H9 (cell line): Measurements from ENCODE around the gene DYNC2H1. TPM values are rescaled to one million over a fixed set of nuclear protein-coding genes. Genes with fewer than 3 reads are reported as not detected.

Experiments used
- DNase-seq: peaks from one replicate; pipeline ENCODE4 v3.0.0-alpha.2; 2017
- H2AFZ ChIP-seq: one replicate; pipeline ENCODE4 v1.6.1; 2013; ENCODE audit warnings: mild to moderate bottlenecking, low read length, control low read depth, moderate library complexity
- H2AK5ac ChIP-seq: 2 replicates; pipeline ENCODE4 v1.6.1; 2013; ENCODE audit warnings: low read length, control low read depth, mixed read lengths; ENCODE audit not compliant: insufficient read length
- H2BK120ac ChIP-seq: one replicate; pipeline ENCODE4 v1.6.1; 2013; ENCODE audit warnings: low read depth, mild to moderate bottlenecking, low read length, control low read depth, inconsistent platforms; ENCODE audit not compliant: poor library complexity, severe bottlenecking
- H2BK12ac ChIP-seq: 2 replicates; pipeline ENCODE4 v1.6.1; 2013; ENCODE audit warnings: low read length, control low read depth, mixed read lengths, low read depth; ENCODE audit not compliant: insufficient read length
- H2BK15ac ChIP-seq: 2 replicates; pipeline ENCODE4 v1.6.1; 2013; ENCODE audit warnings: low read depth, low read length, control low read depth
- H2BK20ac ChIP-seq: one replicate; pipeline ENCODE4 v1.6.1; 2013; ENCODE audit warnings: low read depth, mild to moderate bottlenecking, low read length, control low read depth, inconsistent platforms; ENCODE audit not compliant: poor library complexity, severe bottlenecking
- H2BK5ac ChIP-seq: 2 replicates; pipeline ENCODE4 v1.6.1; 2013; ENCODE audit warnings: low read length, control low read depth, mixed read lengths; ENCODE audit not compliant: insufficient read length
- H3K14ac ChIP-seq: 2 replicates; pipeline ENCODE4 v1.6.1; 2013; ENCODE audit warnings: low read length, control low read depth; ENCODE audit not compliant: insufficient read depth
- H3K18ac ChIP-seq: 2 replicates; pipeline ENCODE4 v1.6.1; 2013; ENCODE audit warnings: low read depth, mild to moderate bottlenecking, mixed read lengths, low read length, control low read depth; ENCODE audit not compliant: insufficient read length
- H3K23ac ChIP-seq: 2 replicates; pipeline ENCODE4 v1.6.1; 2013; ENCODE audit warnings: low read length, control low read depth, mixed read lengths, low read depth; ENCODE audit not compliant: insufficient read length
- H3K23me2 ChIP-seq: 2 replicates; pipeline ENCODE4 v1.6.1; 2013; ENCODE audit warnings: low read depth, mild to moderate bottlenecking, mixed read lengths, low read length, control low read depth; ENCODE audit not compliant: insufficient read length, poor library complexity, severe bottlenecking
- H3K27ac ChIP-seq: 2 replicates; pipeline ENCODE4 v1.5.1; 2013; ENCODE audit warnings: low read length, control low read depth, mixed read lengths, low read depth; ENCODE audit not compliant: insufficient read length
- H3K27me3 ChIP-seq: 2 replicates; pipeline ENCODE4 v1.6.1; 2013; ENCODE audit warnings: low read length, control low read depth, inconsistent platforms; ENCODE audit not compliant: insufficient read depth
- H3K4ac ChIP-seq: 2 replicates; pipeline ENCODE4 v1.6.1; 2013; ENCODE audit warnings: low read depth, mild to moderate bottlenecking, control low read depth, inconsistent platforms, low read length, moderate library complexity
- H3K4me1 ChIP-seq: 2 replicates; pipeline ENCODE4 v1.6.1; 2013; ENCODE audit warnings: low read length, control low read depth, inconsistent platforms; ENCODE audit not compliant: insufficient read depth
- H3K4me2 ChIP-seq: 2 replicates; pipeline ENCODE4 v1.6.1; 2013; ENCODE audit warnings: low read length, control low read depth, mixed read lengths; ENCODE audit not compliant: insufficient read length, insufficient read depth
- H3K56ac ChIP-seq: 2 replicates; pipeline ENCODE4 v1.6.1; 2013; ENCODE audit warnings: low read depth, mild to moderate bottlenecking, mixed read lengths, low read length, control low read depth; ENCODE audit not compliant: insufficient read length
- H3K79me1 ChIP-seq: 2 replicates; pipeline ENCODE4 v1.6.1; 2013; ENCODE audit warnings: low read depth, mild to moderate bottlenecking, moderate library complexity, low read length, control low read depth, inconsistent platforms; ENCODE audit not compliant: insufficient read depth, poor library complexity, severe bottlenecking
- H3K79me2 ChIP-seq: 2 replicates; pipeline ENCODE4 v1.6.1; 2013; ENCODE audit warnings: low read length, control low read depth, inconsistent platforms; ENCODE audit not compliant: insufficient read depth
- H3K9ac ChIP-seq: 2 replicates; pipeline ENCODE4 v1.6.1; 2013; ENCODE audit warnings: low read length, control low read depth, mixed read lengths; ENCODE audit not compliant: insufficient read length; ENCODE audit errors: extremely low read depth
- H3K9me3 ChIP-seq: one replicate; pipeline ENCODE4 v1.6.1; 2013; ENCODE audit warnings: low read depth, low read length, inconsistent platforms; ENCODE audit not compliant: control insufficient read depth
- H3T11ph ChIP-seq: one replicate; pipeline ENCODE4 v1.6.1; 2013; ENCODE audit warnings: mild to moderate bottlenecking, low read length, control low read depth, inconsistent platforms
- H4K20me1 ChIP-seq: one replicate; pipeline ENCODE4 v1.6.1; 2013; ENCODE audit not compliant: control insufficient read depth, insufficient read length, insufficient read depth
- H4K5ac ChIP-seq: 2 replicates; pipeline ENCODE4 v1.6.1; 2013; ENCODE audit warnings: low read depth, mild to moderate bottlenecking, mixed read lengths, low read length, control low read depth; ENCODE audit not compliant: insufficient read length
- H4K8ac ChIP-seq: replicated peaks from 2 replicates; pipeline ENCODE4 v1.6.1; 2013; ENCODE audit warnings: low read length, control low read depth, mixed read lengths, low read depth; ENCODE audit not compliant: insufficient read length
- H4K91ac ChIP-seq: 2 replicates; pipeline ENCODE4 v1.6.1; 2013; ENCODE audit warnings: low read depth, mild to moderate bottlenecking, moderate library complexity, mixed read lengths, low read length, control low read depth; ENCODE audit not compliant: insufficient read length
- H3K27ac Mint-ChIP-seq, 3 experiments: 2 replicates in 2 of 3; 3 replicates in 1 of 3; pipeline ENCODE4 v1.8.0; 2020 to 2021; ENCODE audit warnings: mixed read lengths in 3 of 3, mild to moderate bottlenecking in 1 of 3, moderate library complexity in 1 of 3
- H3K27me3 Mint-ChIP-seq: 2 replicates; pipeline ENCODE4 v1.8.0; 2021; ENCODE audit warnings: low read depth, mild to moderate bottlenecking, moderate library complexity, mixed read lengths
- H3K36me3 Mint-ChIP-seq, 3 experiments: 2 replicates in 2 of 3; 3 replicates in 1 of 3; pipeline ENCODE4 v1.8.0; 2020 to 2021; ENCODE audit warnings: low read depth in 3 of 3, mixed read lengths in 3 of 3; ENCODE audit not compliant: insufficient read depth in 1 of 3
- H3K4me1 Mint-ChIP-seq, 2 experiments: 2 replicates each; pipeline ENCODE4 v1.8.0; 2020; ENCODE audit warnings: mixed read lengths in 2 of 2
- H3K4me3 Mint-ChIP-seq, 2 experiments: 2 replicates in 1 of 2; 3 replicates in 1 of 2; pipeline ENCODE4 v1.8.0; 2020 to 2021; ENCODE audit warnings: mild to moderate bottlenecking in 2 of 2, mixed read lengths in 2 of 2, moderate library complexity in 1 of 2
- H3K9me3 Mint-ChIP-seq, 2 experiments: 2 replicates in 1 of 2; 3 replicates in 1 of 2; pipeline ENCODE4 v1.8.0; 2020; ENCODE audit warnings: mild to moderate bottlenecking in 2 of 2, mixed read lengths in 2 of 2, moderate library complexity in 1 of 2
- CTCF ChIP-seq: fragments of 200-600 bp; sonication (generic); conservative IDR thresholded peaks from 3 replicates; pipeline ENCODE4 v1.8.0; 2021; ENCODE audit warnings: antibody characterized with exemption, mild to moderate bottlenecking
- WGBS: extraction: QIAGEN DNeasy Blood & Tissue Kit; methylation state at CpG from one replicate; pipeline ENCODE4 v1.1.7; 2013; ENCODE audit warnings: missing lambda C conversion rate, low lambda C conversion rate, mixed read lengths; ENCODE audit not compliant: insufficient read length; ENCODE audit errors: extremely low coverage; 5-methylcytosine and 5-hydroxymethylcytosine counted together
- total RNA-seq: library from RNA; stranded (reverse); gene quantifications from 2 replicates; pipeline ENCODE4 v1.2.1, GENCODE V29; 2021

The DYNC2H1 gene
- total RNA-seq, 1 experiment from 2014 or later = 13.2 TPM

- Histone ChIP-seq H4K91ac (no peak overlapping the region), H2AFZ (no peak overlapping the region), H3K23me2 (no peaks in the 10 kb centered on the region), H2BK15ac (no peak overlapping the region), H3K4me1 (no peaks in the 10 kb centered on the region), H4K8ac (no peak overlapping the region), H3K27me3 (no peaks in the 10 kb centered on the region), H2BK12ac (no peak overlapping the region), H3K9me3 (no peaks in the 10 kb centered on the region), H3T11ph (no peak overlapping the region), H2AK5ac (no peak overlapping the region), H3K79me1 (no peaks in the 10 kb centered on the region), H3K27ac (no peak overlapping the region), H3K23ac (no peak overlapping the region), H4K20me1 (no peaks in the 10 kb centered on the region), H2BK20ac (no peak overlapping the region), H3K56ac (no peak overlapping the region), H3K18ac (no peak overlapping the region), H3K79me2 (no peaks in the 10 kb centered on the region), H4K5ac (no peak overlapping the region), H3K9ac (no peak overlapping the region), H3K4me2 (no peak overlapping the region), H2BK120ac (no peak overlapping the region), H2BK5ac (no peak overlapping the region), H3K4ac (no peak overlapping the region), H3K14ac (no peak overlapping the region)
- Mint-ChIP-seq H3K4me3 (no peak overlapping the region), H3K4me1 (peaks cover 12 to 13% of the 10 kb centered on the region in 2 experiments), H3K9me3 (no peaks in the 10 kb centered on the region), H3K36me3 (no peaks in the 10 kb centered on the region), H3K27ac (no peak overlapping the region), H3K27me3 (no peaks in the 10 kb centered on the region)
- no CpG with 5 or more reads among the region's 4 CpGs for WGBS
- no peak for DNase-seq
- TF ChIP-seq CTCF = no peak
These were observed 420.0 kb downstream of the DYNC2H1 start for GRCh38 chr11:103529181-103529684.

Other genes starting within 250 kb of the DYNC2H1 start
- not detected in 2 replicates for gene MMP12, start 234.4 kb upstream of the DYNC2H1 start, total RNA-seq
- gene MMP13, start 153.7 kb upstream of the DYNC2H1 start, total RNA-seq = not detected in 2 replicates
- gene DCUN1D5, start 17.3 kb upstream of the DYNC2H1 start, total RNA-seq = 86.7 and 89.3 TPM in 2 replicates